ENCODE data around the gene PPM1J.

Gene PPM1J

GRCh38 chr1:112720800-112721199 is 5.7 kb upstream of the PPM1J start:
- no peaks in the 10 kb centered on the region for H3K9me3 ChIP-seq (ENCODE audit: low read length)
- H3K27ac ChIP-seq (ENCODE audit: low read depth, low read length), result no peak overlapping the region
- H3K4me1 ChIP-seq (ENCODE audit: insufficient read depth, low read length), result peaks cover 4% of the 10 kb centered on the region
- peaks cover 0 to 9% of the 10 kb centered on the region in 2 donors for H3K27me3 ChIP-seq (ENCODE audit: control insufficient read depth in 1 of 2, insufficient read depth in 2 of 2, low read length in 2 of 2)
- H3K36me3 ChIP-seq (ENCODE audit: insufficient read depth, low read length), result no peaks in the 10 kb centered on the region
- H3K4me3 ChIP-seq (ENCODE audit: low read depth in 1 of 2, low read length in 2 of 2), result no peak overlapping the region
- no peak overlapping the region for H3K9ac ChIP-seq (ENCODE audit: low read length)

- H3K27ac ChIP-seq (ENCODE audit: low read depth, low read length), result no peak overlapping the region
- peaks cover 0 to 9% of the 10 kb centered on the region in 2 donors for H3K27me3 ChIP-seq (ENCODE audit: control insufficient read depth in 1 of 2, insufficient read depth in 2 of 2, low read length in 2 of 2)
- no peak overlapping the region for H3K4me3 ChIP-seq (ENCODE audit: low read depth in 1 of 2, low read length in 2 of 2)
- peaks cover 8% of the 10 kb centered on the region for H3K4me1 ChIP-seq (ENCODE audit: insufficient read depth, low read length)
- no peaks in the 10 kb centered on the region for H3K36me3 ChIP-seq (ENCODE audit: insufficient read depth, low read length)
- no peaks in the 10 kb centered on the region for H3K9me3 ChIP-seq (ENCODE audit: low read length)
- no peak overlapping the region for H3K9ac ChIP-seq (ENCODE audit: low read length)
Observed at GRCh38 chr1:112719706-112720105, 4.6 kb upstream of the PPM1J start.

GRCh38 chr1:112718691-112719418 is 3.7 kb upstream of the PPM1J start:
- Histone ChIP-seq H3K9ac (ENCODE audit: low read length) (no peak overlapping the region), H3K27ac (ENCODE audit: low read depth, low read length) (no peak overlapping the region), H3K27me3 (ENCODE audit: control insufficient read depth in 1 of 2, insufficient read depth in 2 of 2, low read length in 2 of 2) (peaks cover 0 to 9% of the 10 kb centered on the region in 2 donors), H3K4me3 (ENCODE audit: low read depth in 1 of 2, low read length in 2 of 2) (peak overlapping the region; percentile 9 to 32), H3K4me1 (ENCODE audit: insufficient read depth, low read length) (peaks cover 8% of the 10 kb centered on the region), H3K9me3 (ENCODE audit: low read length) (no peaks in the 10 kb centered on the region), H3K36me3 (ENCODE audit: insufficient read depth, low read length) (no peaks in the 10 kb centered on the region)

- H3K4me3 ChIP-seq (ENCODE audit: low read depth in 1 of 2, low read length in 2 of 2), result no peak overlapping the region
- H3K27ac ChIP-seq (ENCODE audit: low read depth, low read length), result no peak overlapping the region
- H3K4me1 ChIP-seq (ENCODE audit: insufficient read depth, low read length), result peaks cover 8% of the 10 kb centered on the region
- peaks cover 0 to 7% of the 10 kb centered on the region in 2 donors for H3K27me3 ChIP-seq (ENCODE audit: control insufficient read depth in 1 of 2, insufficient read depth in 2 of 2, low read length in 2 of 2)
- no peak overlapping the region for H3K9ac ChIP-seq (ENCODE audit: low read length)
- H3K9me3 ChIP-seq (ENCODE audit: low read length), result no peaks in the 10 kb centered on the region
- no peaks in the 10 kb centered on the region for H3K36me3 ChIP-seq (ENCODE audit: insufficient read depth, low read length)
Observed at GRCh38 chr1:112717263-112717873, 2.2 kb upstream of the PPM1J start.

- peaks cover 0 to 4% of the 10 kb centered on the region in 2 donors for H3K27me3 ChIP-seq (ENCODE audit: control insufficient read depth in 1 of 2, insufficient read depth in 2 of 2, low read length in 2 of 2)
- no peak overlapping the region for H3K9ac ChIP-seq (ENCODE audit: low read length)
- peak overlapping the region; percentile 79 to 83 for H3K4me3 ChIP-seq (ENCODE audit: low read depth in 1 of 2, low read length in 2 of 2)
- no peaks in the 10 kb centered on the region for H3K9me3 ChIP-seq (ENCODE audit: low read length)
- H3K36me3 ChIP-seq (ENCODE audit: insufficient read depth, low read length), result no peaks in the 10 kb centered on the region
- peak overlapping the region; percentile 68 for H3K27ac ChIP-seq (ENCODE audit: low read depth, low read length)
- peaks cover 8% of the 10 kb centered on the region for H3K4me1 ChIP-seq (ENCODE audit: insufficient read depth, low read length)
Observed at GRCh38 chr1:112716133-112716720, 1.1 kb upstream of the PPM1J start.

GRCh38 chr1:112714313-112715263 is 544 bp downstream of the PPM1J start:
- H3K4me3 ChIP-seq (ENCODE audit: low read depth in 1 of 2, low read length in 2 of 2), result peak overlapping the region; percentile 79 to 83
- H3K36me3 ChIP-seq (ENCODE audit: insufficient read depth, low read length), result no peaks in the 10 kb centered on the region
- H3K27ac ChIP-seq (ENCODE audit: low read depth, low read length), result peak overlapping the region; percentile 48
- H3K4me1 ChIP-seq (ENCODE audit: insufficient read depth, low read length), result peaks cover 8% of the 10 kb centered on the region
- H3K27me3 ChIP-seq (ENCODE audit: control insufficient read depth in 1 of 2, insufficient read depth in 2 of 2, low read length in 2 of 2), result peaks cover 0 to 2% of the 10 kb centered on the region in 2 donors
- H3K9ac ChIP-seq (ENCODE audit: low read length), result no peak overlapping the region
- H3K9me3 ChIP-seq (ENCODE audit: low read length), result no peaks in the 10 kb centered on the region

GRCh38 chr1:112713466-112714312 is 1.4 kb downstream of the PPM1J start:
- no peaks in the 10 kb centered on the region for H3K36me3 ChIP-seq (ENCODE audit: insufficient read depth, low read length)
- H3K9ac ChIP-seq (ENCODE audit: low read length), result no peak overlapping the region
- no peak overlapping the region for H3K27ac ChIP-seq (ENCODE audit: low read depth, low read length)
- peaks cover 8% of the 10 kb centered on the region for H3K4me1 ChIP-seq (ENCODE audit: insufficient read depth, low read length)
- no peaks in the 10 kb centered on the region for H3K27me3 ChIP-seq (ENCODE audit: control insufficient read depth in 1 of 2, insufficient read depth in 2 of 2, low read length in 2 of 2)
- no peaks in the 10 kb centered on the region for H3K9me3 ChIP-seq (ENCODE audit: low read length)
- H3K4me3 ChIP-seq (ENCODE audit: low read depth in 1 of 2, low read length in 2 of 2), result peak overlapping the region; percentile 79 to 83

- Histone ChIP-seq H3K36me3 (ENCODE audit: insufficient read depth, low read length) (no peaks in the 10 kb centered on the region), H3K27me3 (ENCODE audit: control insufficient read depth in 1 of 2, insufficient read depth in 2 of 2, low read length in 2 of 2) (no peaks in the 10 kb centered on the region), H3K4me1 (ENCODE audit: insufficient read depth, low read length) (peaks cover 9% of the 10 kb centered on the region), H3K4me3 (ENCODE audit: low read depth in 1 of 2, low read length in 2 of 2) (no peak overlapping the region), H3K27ac (ENCODE audit: low read depth, low read length) (no peak overlapping the region), H3K9me3 (ENCODE audit: low read length) (no peaks in the 10 kb centered on the region), H3K9ac (ENCODE audit: low read length) (no peak overlapping the region)
Observed at GRCh38 chr1:112712701-112713128, 2.4 kb downstream of the PPM1J start.

- Histone ChIP-seq H3K27me3 (ENCODE audit: control insufficient read depth in 1 of 2, insufficient read depth in 2 of 2, low read length in 2 of 2) (no peaks in the 10 kb centered on the region), H3K27ac (ENCODE audit: low read depth, low read length) (no peak overlapping the region), H3K9me3 (ENCODE audit: low read length) (no peaks in the 10 kb centered on the region), H3K4me1 (ENCODE audit: insufficient read depth, low read length) (peaks cover 14% of the 10 kb centered on the region), H3K4me3 (ENCODE audit: low read depth in 1 of 2, low read length in 2 of 2) (no peak overlapping the region), H3K9ac (ENCODE audit: low read length) (no peak overlapping the region), H3K36me3 (ENCODE audit: insufficient read depth, low read length) (no peaks in the 10 kb centered on the region)
Observed at GRCh38 chr1:112712191-112712590, 2.9 kb downstream of the PPM1J start.

- Histone ChIP-seq H3K9ac (ENCODE audit: low read length) (no peak overlapping the region), H3K27me3 (ENCODE audit: control insufficient read depth in 1 of 2, insufficient read depth in 2 of 2, low read length in 2 of 2) (no peaks in the 10 kb centered on the region), H3K4me1 (ENCODE audit: insufficient read depth, low read length) (peaks cover 14% of the 10 kb centered on the region), H3K36me3 (ENCODE audit: insufficient read depth, low read length) (no peaks in the 10 kb centered on the region), H3K27ac (ENCODE audit: low read depth, low read length) (no peak overlapping the region), H3K4me3 (ENCODE audit: low read depth in 1 of 2, low read length in 2 of 2) (no peak overlapping the region), H3K9me3 (ENCODE audit: low read length) (no peaks in the 10 kb centered on the region)
Observed at GRCh38 chr1:112711670-112712069, 3.5 kb downstream of the PPM1J start.
